Measurements from ENCODE around the gene GLRB.

Gene GLRB

DNA sequence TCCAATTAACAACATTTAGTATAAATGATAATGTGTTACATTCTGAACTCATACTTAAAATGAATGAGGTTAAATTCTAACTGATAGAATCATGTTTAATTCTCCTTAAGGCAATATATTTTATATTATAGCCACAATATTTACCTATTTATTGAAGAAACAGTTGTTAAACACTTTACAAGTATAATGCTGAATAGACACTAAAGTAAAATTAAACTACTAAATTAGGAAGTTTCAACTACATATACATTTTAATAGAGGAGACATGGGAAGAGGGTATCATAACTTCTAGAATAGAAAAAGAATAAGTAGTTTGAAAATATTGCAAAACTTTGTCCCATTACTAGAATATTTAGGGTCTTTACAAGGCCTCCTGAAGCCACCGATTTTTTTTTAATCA is 108.3 kb downstream of the GLRB start (continued):
- TF ChIP-seq OVOL3 (tag by site-specific recombination; IDR thresholded peaks at IDR 0.05) (no peak), ZNF10 (tag by site-specific recombination; IDR thresholded peaks at IDR 0.05) (no peak), ZFP69B (tag by site-specific recombination; IDR thresholded peaks at IDR 0.05) (no peak), SALL2 (tag by site-specific recombination; IDR thresholded peaks at IDR 0.05; ENCODE audit: borderline replicate concordance) (no peak), ZNF529 (tag by site-specific recombination; IDR thresholded peaks at IDR 0.05; ENCODE audit: insufficient replicate concordance) (no peak)

DNA sequence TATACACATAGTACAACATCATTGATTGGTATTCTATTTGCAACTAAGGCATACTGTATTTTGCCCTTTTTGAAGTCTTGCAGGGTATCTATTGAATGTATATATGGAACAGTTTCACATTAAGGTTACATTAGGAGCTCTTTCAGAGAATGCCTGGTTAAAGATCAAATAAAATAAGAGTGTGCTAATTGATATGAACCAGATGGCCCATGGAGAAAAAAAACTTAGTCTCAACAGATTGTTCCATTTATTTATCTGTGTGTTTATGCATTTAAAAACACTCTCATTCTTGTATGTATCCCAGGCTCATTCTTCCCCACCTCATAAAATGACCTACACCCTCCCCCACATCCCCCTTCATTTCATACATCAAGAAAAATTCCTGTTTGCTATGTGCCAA is 109.4 kb downstream of the GLRB start:
- no peak for TF ChIP-seq ZNF184 (tag by site-specific recombination; IDR thresholded peaks at IDR 0.05)
- TF ChIP-seq ZNF266 (tag by site-specific recombination; IDR thresholded peaks at IDR 0.05; ENCODE audit: low read depth) = no peak
- TF ChIP-seq ZNF555 (tag by site-specific recombination; conservative IDR thresholded peaks at IDR 0.05) = no peak
- TF ChIP-seq, protein P1, sequence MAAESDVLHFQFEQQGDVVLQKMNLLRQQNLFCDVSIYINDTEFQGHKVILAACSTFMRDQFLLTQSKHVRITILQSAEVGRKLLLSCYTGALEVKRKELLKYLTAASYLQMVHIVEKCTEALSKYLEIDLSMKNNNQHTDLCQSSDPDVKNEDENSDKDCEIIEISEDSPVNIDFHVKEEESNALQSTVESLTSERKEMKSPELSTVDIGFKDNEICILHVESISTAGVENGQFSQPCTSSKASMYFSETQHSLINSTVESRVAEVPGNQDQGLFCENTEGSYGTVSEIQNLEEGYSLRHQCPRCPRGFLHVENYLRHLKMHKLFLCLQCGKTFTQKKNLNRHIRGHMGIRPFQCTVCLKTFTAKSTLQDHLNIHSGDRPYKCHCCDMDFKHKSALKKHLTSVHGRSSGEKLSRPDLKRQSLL (tag by site-specific recombination; IDR thresholded peaks at IDR 0.05) = no peak
- Histone ChIP-seq H3K36me3 (ENCODE audit: control insufficient read depth in 2 of 2, insufficient read depth in 1 of 2, low read length in 2 of 2) (no peaks in the 10 kb centered on the region), H3K4me3 (ENCODE audit: low read depth, low read length) (no peak overlapping the region), H3K9me3 (ENCODE audit: control insufficient read depth, insufficient read depth, low read depth, low read length) (no peaks in the 10 kb centered on the region), H3K27ac (ENCODE audit: extremely low read depth, low read depth, low read length) (no peak overlapping the region), H3K4me1 (ENCODE audit: control insufficient read depth, insufficient read depth, low read length) (no peaks in the 10 kb centered on the region)
- POLR2A ChIA-PET = no interaction called here
- CTCF ChIA-PET = no interaction called here

- TF ChIP-seq ZNF837 (tag by site-specific recombination; IDR thresholded peaks at IDR 0.05) (no peak), MZF1 (tag by site-specific recombination; IDR thresholded peaks at IDR 0.05; ENCODE audit: borderline replicate concordance) (no peak), ZBTB8A (tag by site-specific recombination; IDR thresholded peaks at IDR 0.05) (no peak), ZNF2 (tag by site-specific recombination; IDR thresholded peaks at IDR 0.05) (no peak), BCL11B (tag by site-specific recombination; IDR thresholded peaks at IDR 0.05; ENCODE audit: low read depth) (no peak), ZNF501 (tag by site-specific recombination; IDR thresholded peaks at IDR 0.05) (no peak), ZNF174 (tag by site-specific recombination; IDR thresholded peaks at IDR 0.05) (no peak)
- TF ChIP-seq, protein P2, sequence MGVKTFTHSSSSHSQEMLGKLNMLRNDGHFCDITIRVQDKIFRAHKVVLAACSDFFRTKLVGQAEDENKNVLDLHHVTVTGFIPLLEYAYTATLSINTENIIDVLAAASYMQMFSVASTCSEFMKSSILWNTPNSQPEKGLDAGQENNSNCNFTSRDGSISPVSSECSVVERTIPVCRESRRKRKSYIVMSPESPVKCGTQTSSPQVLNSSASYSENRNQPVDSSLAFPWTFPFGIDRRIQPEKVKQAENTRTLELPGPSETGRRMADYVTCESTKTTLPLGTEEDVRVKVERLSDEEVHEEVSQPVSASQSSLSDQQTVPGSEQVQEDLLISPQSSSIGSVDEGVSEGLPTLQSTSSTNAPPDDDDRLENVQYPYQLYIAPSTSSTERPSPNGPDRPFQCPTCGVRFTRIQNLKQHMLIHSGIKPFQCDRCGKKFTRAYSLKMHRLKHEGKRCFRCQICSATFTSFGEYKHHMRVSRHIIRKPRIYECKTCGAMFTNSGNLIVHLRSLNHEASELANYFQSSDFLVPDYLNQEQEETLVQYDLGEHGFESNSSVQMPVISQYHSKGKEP (tag by site-specific recombination; IDR thresholded peaks at IDR 0.05) = no peak
- CTCF ChIA-PET = no interaction called here
Measured at GRCh38 chr4:157195374-157195773, 119.4 kb downstream of the GLRB start.

DNA sequence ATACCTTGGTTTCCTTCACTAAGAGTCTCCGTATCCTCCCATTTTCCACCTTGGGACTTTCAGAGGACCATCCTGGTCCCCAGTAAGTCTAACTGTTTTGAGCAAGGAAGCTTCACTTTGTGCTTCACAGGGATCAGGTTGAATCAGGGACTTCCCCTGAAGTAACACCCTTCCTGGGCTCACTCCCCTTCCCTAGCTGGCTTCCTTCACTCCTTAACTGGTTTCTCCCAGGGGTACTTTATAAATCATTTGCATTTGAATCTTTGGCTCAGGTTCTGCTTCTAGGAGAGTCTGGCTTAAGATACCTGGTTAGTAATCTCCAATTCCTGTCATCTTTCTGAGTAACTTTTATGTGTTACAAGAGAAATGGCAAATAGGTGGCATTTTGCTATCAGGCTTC is 120.1 kb downstream of the GLRB start:
- Histone ChIP-seq H3K27ac (ENCODE audit: extremely low read depth, low read depth, low read length) (no peak overlapping the region), H3K4me3 (ENCODE audit: low read depth, low read length) (no peak overlapping the region), H3K9me3 (ENCODE audit: control insufficient read depth, insufficient read depth, low read depth, low read length) (no peaks in the 10 kb centered on the region), H3K36me3 (ENCODE audit: control insufficient read depth in 2 of 2, insufficient read depth in 1 of 2, low read length in 2 of 2) (no peaks in the 10 kb centered on the region), H3K4me1 (ENCODE audit: control insufficient read depth, insufficient read depth, low read length) (no peaks in the 10 kb centered on the region)
- ChIA-PET CTCF (no interaction called here), POLR2A (no interaction called here)
- TF ChIP-seq ZBTB7A (tag by site-specific recombination; IDR thresholded peaks at IDR 0.05; ENCODE audit: low read depth) (no peak), ZNF184 (tag by site-specific recombination; IDR thresholded peaks at IDR 0.05) (no peak)

More at GRCh38 chr4:157195374-157195773, 119.4 kb downstream of the GLRB start:
- Histone ChIP-seq H3K4me3 (ENCODE audit: low read depth, low read length) (no peak overlapping the region), H3K4me1 (ENCODE audit: control insufficient read depth, insufficient read depth, low read length) (no peaks in the 10 kb centered on the region), H3K36me3 (ENCODE audit: control insufficient read depth in 2 of 2, insufficient read depth in 1 of 2, low read length in 2 of 2) (no peaks in the 10 kb centered on the region), H3K27ac (ENCODE audit: extremely low read depth, low read depth, low read length) (no peak overlapping the region), H3K9me3 (ENCODE audit: control insufficient read depth, insufficient read depth, low read depth, low read length) (no peaks in the 10 kb centered on the region)
- POLR2A ChIA-PET = no interaction called here

Measured in HEK293 (cell line).